AG09309 (cell line): ENCODE measurements around the gene ST6GALNAC4.

Experiments
- DNase-seq: peaks from one replicate; pipeline ENCODE4 v3.0.0-alpha.2; 2010; ENCODE audit warnings: low read depth
- H3K4me3 ChIP-seq: 2 replicates; pipeline ENCODE4 v1.5.1; 2011; ENCODE audit warnings: mild to moderate bottlenecking, low read depth, low read length, moderate library complexity; ENCODE audit not compliant: control insufficient read depth
- TF ChIP-seq, protein P1 (sequence below): IDR thresholded peaks from 2 replicates; pipeline ENCODE4 v1.5.1; 2011; ENCODE audit warnings: mild to moderate bottlenecking, low read depth, low read length, inconsistent platforms; ENCODE audit not compliant: insufficient read depth, control insufficient read depth; ENCODE audit errors: missing control alignments

The ST6GALNAC4 gene

DNA sequence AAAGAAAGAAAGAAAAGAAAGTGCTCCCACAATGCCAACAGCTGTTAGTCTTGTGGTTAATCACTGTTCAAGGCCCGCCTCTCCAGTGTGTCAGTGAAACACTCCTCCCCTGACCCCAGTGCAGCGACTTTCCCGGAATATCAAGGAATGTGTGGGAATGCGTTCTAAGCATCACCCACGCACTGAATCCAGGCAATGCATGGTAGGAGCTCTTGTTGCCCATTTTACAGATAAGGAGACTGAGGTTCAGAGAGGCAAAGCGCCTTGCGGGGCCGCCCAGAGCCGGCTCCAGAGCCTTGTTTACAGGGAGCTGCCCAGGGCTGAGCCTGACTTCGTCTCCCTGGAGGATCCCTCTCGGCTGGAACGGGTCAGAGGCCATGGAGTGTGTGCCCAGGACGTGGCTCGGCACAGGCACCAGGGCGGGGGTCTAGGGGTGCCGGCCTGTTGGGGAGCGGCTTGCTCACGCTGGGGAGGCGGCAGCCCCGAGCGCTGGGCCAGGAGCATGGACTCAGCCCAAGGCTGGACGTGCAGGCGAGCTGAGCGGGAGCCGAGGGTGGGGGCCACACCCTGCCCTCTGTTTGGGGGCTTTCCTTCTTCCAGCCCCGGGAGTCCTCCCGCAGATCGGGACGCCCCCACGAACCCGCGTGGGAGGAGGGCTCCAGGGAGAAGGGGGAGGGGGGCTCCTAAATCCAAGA is 18.3 kb downstream of the ST6GALNAC4 start:
- TF ChIP-seq, protein P1, sequence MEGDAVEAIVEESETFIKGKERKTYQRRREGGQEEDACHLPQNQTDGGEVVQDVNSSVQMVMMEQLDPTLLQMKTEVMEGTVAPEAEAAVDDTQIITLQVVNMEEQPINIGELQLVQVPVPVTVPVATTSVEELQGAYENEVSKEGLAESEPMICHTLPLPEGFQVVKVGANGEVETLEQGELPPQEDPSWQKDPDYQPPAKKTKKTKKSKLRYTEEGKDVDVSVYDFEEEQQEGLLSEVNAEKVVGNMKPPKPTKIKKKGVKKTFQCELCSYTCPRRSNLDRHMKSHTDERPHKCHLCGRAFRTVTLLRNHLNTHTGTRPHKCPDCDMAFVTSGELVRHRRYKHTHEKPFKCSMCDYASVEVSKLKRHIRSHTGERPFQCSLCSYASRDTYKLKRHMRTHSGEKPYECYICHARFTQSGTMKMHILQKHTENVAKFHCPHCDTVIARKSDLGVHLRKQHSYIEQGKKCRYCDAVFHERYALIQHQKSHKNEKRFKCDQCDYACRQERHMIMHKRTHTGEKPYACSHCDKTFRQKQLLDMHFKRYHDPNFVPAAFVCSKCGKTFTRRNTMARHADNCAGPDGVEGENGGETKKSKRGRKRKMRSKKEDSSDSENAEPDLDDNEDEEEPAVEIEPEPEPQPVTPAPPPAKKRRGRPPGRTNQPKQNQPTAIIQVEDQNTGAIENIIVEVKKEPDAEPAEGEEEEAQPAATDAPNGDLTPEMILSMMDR = no peak
- H3K4me3 ChIP-seq = peak overlapping the region; percentile 72
- DNase-seq = peak; percentile 74

DNA sequence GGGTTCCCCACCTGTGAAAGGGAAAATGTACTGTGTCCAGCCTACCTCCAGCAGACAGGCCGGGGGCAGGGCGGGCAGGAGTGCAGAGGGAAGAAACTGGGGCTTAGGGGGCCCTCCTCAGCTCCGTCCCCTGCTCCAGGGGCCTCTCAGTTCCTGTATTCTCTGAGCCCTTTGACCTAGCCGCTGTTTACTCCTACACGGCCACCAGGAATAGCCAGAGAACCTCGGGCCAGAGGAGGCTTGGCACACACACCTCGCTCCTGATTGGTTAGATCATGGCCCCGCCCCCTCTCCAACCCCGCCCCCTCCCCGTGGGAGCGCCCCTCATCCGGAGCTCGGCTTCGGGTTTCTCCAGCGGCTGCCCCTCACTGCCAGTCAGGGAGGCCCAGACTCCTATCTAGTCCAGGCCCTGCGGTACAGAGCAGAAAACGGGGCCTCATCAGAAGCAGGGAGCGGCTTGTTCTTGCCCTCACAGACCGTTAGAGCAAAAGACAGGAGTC is 19.6 kb downstream of the ST6GALNAC4 start:
- no peak for DNase-seq
- TF ChIP-seq, protein P1 = no peak
- no peak overlapping the region; the same call in 1 of the 2 replicates for H3K4me3 ChIP-seq

DNA sequence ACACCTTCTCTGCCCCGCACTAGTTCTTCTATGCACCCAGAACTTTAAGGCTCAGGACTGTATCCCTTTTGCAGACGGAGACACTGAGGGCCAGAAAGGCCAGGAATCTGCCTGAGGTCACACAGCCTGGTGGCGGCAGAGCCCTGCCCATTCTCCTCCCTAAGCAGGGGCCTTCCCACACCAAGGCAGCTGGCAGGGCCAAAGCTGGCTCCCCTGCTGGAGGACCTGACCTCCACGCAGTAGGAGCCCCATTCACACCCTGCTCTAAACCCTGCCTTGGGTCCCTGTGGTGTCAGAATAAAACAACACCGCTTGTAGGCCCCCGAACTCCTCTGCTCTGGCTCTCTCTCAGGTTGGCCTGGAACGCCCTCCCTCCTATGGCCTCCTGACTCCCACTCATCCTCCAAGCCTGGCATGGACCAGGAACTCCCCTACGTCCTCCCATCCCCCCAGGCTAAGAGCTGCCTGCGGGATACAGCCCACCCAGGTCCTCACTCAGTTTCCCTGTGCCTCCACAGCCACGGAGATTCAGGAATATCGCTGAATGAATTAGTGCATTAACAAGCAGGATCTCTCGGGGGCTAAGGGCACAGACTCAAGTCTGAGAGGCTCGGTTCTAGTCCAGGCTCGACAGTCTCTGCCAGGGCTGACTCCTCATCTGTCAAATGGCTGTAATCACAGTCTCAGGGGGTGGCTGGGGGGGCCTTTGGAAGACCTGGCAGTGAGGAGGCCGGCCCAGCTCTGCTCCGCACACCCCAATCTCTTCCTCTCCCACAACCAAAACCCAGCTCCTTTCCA is 20.2 kb downstream of the ST6GALNAC4 start:
- DNase-seq = no peak
- no peak overlapping the region for H3K4me3 ChIP-seq
- TF ChIP-seq, protein P1 = no peak

DNA sequence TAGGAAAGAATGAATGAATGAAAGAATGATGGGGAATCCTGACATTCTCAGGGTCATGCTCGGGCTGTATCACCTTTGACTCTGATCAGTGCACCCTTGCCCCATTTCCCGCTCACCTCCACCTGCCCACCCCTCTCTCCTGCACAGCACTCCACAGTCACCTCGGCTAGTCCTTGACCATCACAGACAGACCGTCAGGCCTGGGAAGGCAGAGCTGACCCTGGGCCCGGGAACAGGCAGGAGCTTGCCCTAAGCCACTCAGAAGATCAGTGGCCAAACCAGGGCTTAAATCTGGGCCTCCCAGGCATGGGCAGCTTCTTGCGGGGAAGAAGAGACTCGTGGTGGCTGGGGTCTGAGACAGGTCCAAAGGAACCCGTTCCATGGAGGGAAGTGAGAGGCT is 21.0 kb downstream of the ST6GALNAC4 start:
- TF ChIP-seq, protein P1 = no peak
- H3K4me3 ChIP-seq = no peak overlapping the region
- no peak for DNase-seq

DNA sequence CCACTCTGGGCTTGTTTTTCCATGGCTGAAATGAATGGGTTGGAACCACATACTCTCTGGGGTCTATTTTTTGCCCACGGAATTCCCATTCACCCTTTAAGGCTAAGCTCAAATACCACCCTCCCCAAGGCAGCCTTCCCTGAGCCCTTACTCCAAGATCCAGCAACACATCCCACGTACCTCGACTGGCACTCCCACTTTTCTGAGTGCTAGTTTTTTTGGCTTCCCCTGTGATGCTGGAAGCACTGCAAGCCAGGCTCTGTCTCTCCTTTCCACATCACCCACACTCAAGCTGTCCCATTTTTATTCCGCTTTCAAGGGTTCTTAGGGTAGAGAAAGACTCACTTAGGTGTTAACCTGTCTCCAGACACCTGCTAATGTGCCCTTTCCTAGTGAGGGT is 23.4 kb downstream of the ST6GALNAC4 start:
- DNase-seq = no peak
- TF ChIP-seq, protein P1 = no peak
- no peak overlapping the region for H3K4me3 ChIP-seq

DNA sequence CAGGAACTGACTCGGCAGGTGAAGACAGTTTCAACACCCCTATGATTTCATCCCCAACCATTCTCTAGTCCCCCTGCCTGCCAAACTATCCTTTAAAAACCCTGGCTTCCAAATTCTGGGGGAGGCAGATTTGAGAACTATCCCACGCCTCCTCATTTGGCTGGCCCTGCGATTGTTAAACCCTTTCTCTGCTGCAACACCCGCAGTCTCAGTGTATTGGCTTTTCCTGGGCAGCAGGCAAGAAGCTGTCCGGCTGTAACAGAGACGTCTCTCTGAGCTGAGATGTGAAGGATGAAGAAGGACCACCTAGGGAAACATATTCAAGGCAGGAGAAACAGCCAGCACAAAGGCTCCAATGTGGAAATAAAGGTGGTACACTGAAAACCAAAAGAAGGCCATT is 24.0 kb downstream of the ST6GALNAC4 start:
- DNase-seq = no peak
- TF ChIP-seq, protein P1 = no peak
- H3K4me3 ChIP-seq = no peak overlapping the region
